HG02981 (cell line): Measurements from ENCODE around the gene PPIP5K2.
A peak's percentile ranks its signal among the peaks of the same experiment; 100 is the strongest.

ENCODE experiments used
- ATAC-seq: cut with Tn5 transposase; IDR thresholded peaks from one replicate; pipeline ENCODE4 v1.9.1; 2021; ENCODE audit warnings: mild to moderate bottlenecking, moderate library complexity; ENCODE audit not compliant: unreplicated experiment

PPIP5K2 gene

GRCh38 chr5:103235891-103236290 lies 115.8 kb downstream of the PPIP5K2 start:
- ATAC-seq: no peak

- no peak for ATAC-seq
Measured at GRCh38 chr5:103237778-103238177, 117.7 kb downstream of the PPIP5K2 start.

- no peak for ATAC-seq
Measured at GRCh38 chr5:103243665-103244064, 123.6 kb downstream of the PPIP5K2 start.

- no peak for ATAC-seq
Measured at GRCh38 chr5:103244398-103244797, 124.3 kb downstream of the PPIP5K2 start.

GRCh38 chr5:103245761-103246160 lies 125.7 kb downstream of the PPIP5K2 start:
- ATAC-seq: no peak

- ATAC-seq: no peak
Measured at GRCh38 chr5:103247118-103247517, 127.0 kb downstream of the PPIP5K2 start.

- ATAC-seq: no peak
Measured at GRCh38 chr5:103249068-103249467, 129.0 kb downstream of the PPIP5K2 start.

GRCh38 chr5:103254921-103255320 lies 134.8 kb downstream of the PPIP5K2 start:
- ATAC-seq: no peak

GRCh38 chr5:103255691-103256090 lies 135.6 kb downstream of the PPIP5K2 start:
- ATAC-seq: no peak

GRCh38 chr5:103256178-103256577 lies 136.1 kb downstream of the PPIP5K2 start:
- no peak for ATAC-seq

- ATAC-seq: peak; percentile 83
Measured at GRCh38 chr5:103258368-103258956, 138.4 kb downstream of the PPIP5K2 start, which contains the start of gene MACIR. Gene MACIR, plus strand, starts transcription at chr5:103258763. Its CDS starts 17,157 bp downstream, at chr5:103275920.

- ATAC-seq: peak; percentile 28
Measured at GRCh38 chr5:103258957-103259704, 139.0 kb downstream of the PPIP5K2 start.

GRCh38 chr5:103259705-103260355 lies 139.7 kb downstream of the PPIP5K2 start:
- no peak for ATAC-seq

- peak; percentile 26 for ATAC-seq
Measured at GRCh38 chr5:103260951-103261350, 140.8 kb downstream of the PPIP5K2 start.
